HG02798 (cell line): Measurements from ENCODE around the gene ZNF555.

Experiments used
- ATAC-seq: cut with Tn5 transposase; IDR thresholded peaks from one replicate; pipeline ENCODE4 v1.9.1; 2021; ENCODE audit warnings: mild to moderate bottlenecking; ENCODE audit not compliant: unreplicated experiment, poor library complexity

Gene ZNF555

GRCh38 chr19:2822846-2823245, 18.4 kb upstream of the ZNF555 start:
- no peak for ATAC-seq

- ATAC-seq, result no peak
Measured at GRCh38 chr19:2823646-2824045, 17.6 kb upstream of the ZNF555 start.

GRCh38 chr19:2824129-2824528, 17.1 kb upstream of the ZNF555 start:
- no peak for ATAC-seq

GRCh38 chr19:2827022-2827421, 14.3 kb upstream of the ZNF555 start:
- ATAC-seq, result no peak

GRCh38 chr19:2827840-2828489, 13.3 kb upstream of the ZNF555 start:
- ATAC-seq, result no peak

GRCh38 chr19:2834294-2834871, 6.9 kb upstream of the ZNF555 start:
- ATAC-seq, result no peak

GRCh38 chr19:2837430-2837829, 3.8 kb upstream of the ZNF555 start:
- no peak for ATAC-seq

GRCh38 chr19:2841855-2842574, 740 bp downstream of the ZNF555 start:
- ATAC-seq, result peak; percentile 8

- ATAC-seq, result no peak
Measured at GRCh38 chr19:2845107-2845506, 3.8 kb downstream of the ZNF555 start.

- ATAC-seq, result no peak
Measured at GRCh38 chr19:2846180-2846894, 5.1 kb downstream of the ZNF555 start.

- no peak for ATAC-seq
Measured at GRCh38 chr19:2847507-2847906, 6.2 kb downstream of the ZNF555 start.

- ATAC-seq, result no peak
Measured at GRCh38 chr19:2848616-2849015, 7.3 kb downstream of the ZNF555 start.

GRCh38 chr19:2850256-2850925, 9.1 kb downstream of the ZNF555 start:
- ATAC-seq, result no peak

GRCh38 chr19:2852598-2852997, 11.3 kb downstream of the ZNF555 start:
- no peak for ATAC-seq

GRCh38 chr19:2853015-2853606, 11.8 kb downstream of the ZNF555 start:
- no peak for ATAC-seq

- no peak for ATAC-seq
Measured at GRCh38 chr19:2854849-2855248, 13.6 kb downstream of the ZNF555 start.

GRCh38 chr19:2856457-2857050, 15.3 kb downstream of the ZNF555 start:
- no peak for ATAC-seq

- no peak for ATAC-seq
Measured at GRCh38 chr19:2858864-2859263, 17.6 kb downstream of the ZNF555 start.

- ATAC-seq, result no peak
Measured at GRCh38 chr19:2863816-2864215, 22.5 kb downstream of the ZNF555 start.
